Neural cell (in vitro differentiated cells): Measurements from ENCODE around the gene PRDX6. TPM values are rescaled to one million over a fixed set of nuclear protein-coding genes. Genes with fewer than 3 reads are reported as not detected.

Source experiments
- H2AFZ ChIP-seq: fragments of 200-600, 300-800 bp; sonication (generic), shearing (Covaris generic); 2 replicates; pipeline ENCODE4 v1.6.0; 2014; ENCODE audit warnings: low read depth, mild to moderate bottlenecking, antibody characterized with exemption, low read length, moderate library complexity
- H3F3A ChIP-seq: fragments of 200-600 bp; shearing (Covaris generic); 2 replicates; pipeline ENCODE4 v1.6.1; 2016; ENCODE audit warnings: mild to moderate bottlenecking, moderate library complexity, mixed read lengths, antibody characterized with exemption, low read length; ENCODE audit not compliant: insufficient read depth, poor library complexity, severe bottlenecking
- H3K27ac ChIP-seq: fragments of 200-600, 300-800 bp; sonication (generic), shearing (Covaris generic); 2 replicates; pipeline ENCODE4 v1.5.1; 2014; ENCODE audit warnings: mild to moderate bottlenecking, low read length, moderate library complexity
- H3K27me3 ChIP-seq: fragments of 300-800, 200-600 bp; sonication (generic), shearing (Covaris generic); 2 replicates; pipeline ENCODE4 v1.6.0; 2014; ENCODE audit warnings: mild to moderate bottlenecking, low read depth, low read length, moderate library complexity; ENCODE audit not compliant: insufficient read depth
- H3K36me3 ChIP-seq: fragments of 300-800, 200-600 bp; sonication (generic), shearing (Covaris generic); 2 replicates; pipeline ENCODE4 v1.5.1; 2014; ENCODE audit warnings: mild to moderate bottlenecking, antibody characterized with exemption, low read length, moderate library complexity; ENCODE audit not compliant: insufficient read depth
- H3K4me2 ChIP-seq: fragments of 300-800, 200-600 bp; sonication (generic), shearing (Covaris generic); 2 replicates; pipeline ENCODE4 v1.6.0; 2014; ENCODE audit warnings: mild to moderate bottlenecking, low read length
- H3K4me3 ChIP-seq: fragments of 300-800, 200-600 bp; sonication (generic), shearing (Covaris generic); 2 replicates; pipeline ENCODE4 v1.5.1; 2014; ENCODE audit warnings: mild to moderate bottlenecking, low read length, moderate library complexity
- H3K79me2 ChIP-seq: fragments of 200-600 bp; shearing (Covaris generic); replicated peaks from 2 replicates; pipeline ENCODE4 v1.6.0; 2014; ENCODE audit warnings: mild to moderate bottlenecking, low read length, moderate library complexity; ENCODE audit not compliant: insufficient read depth
- H3K9ac ChIP-seq: fragments of 300-800, 200-600 bp; sonication (generic), shearing (Covaris generic); 2 replicates; pipeline ENCODE4 v1.6.1; 2016; ENCODE audit warnings: mild to moderate bottlenecking, low read length, mixed read lengths
- H3K9me2 ChIP-seq: fragments of 200-600 bp; shearing (Covaris generic); 2 replicates; pipeline ENCODE4 v1.6.1; 2016; ENCODE audit warnings: mild to moderate bottlenecking, low read length, mixed read lengths; ENCODE audit not compliant: insufficient read depth
- H3K9me3 ChIP-seq: fragments of 200-600, 300-800 bp; sonication (generic), shearing (Covaris generic); 2 replicates; pipeline ENCODE4 v1.6.1; 2016; ENCODE audit warnings: mild to moderate bottlenecking, mixed run types, low read length, moderate library complexity, mixed read lengths
- H4K20me1 ChIP-seq: fragments of 200-600 bp; shearing (Covaris generic); 2 replicates; pipeline ENCODE4 v1.6.1; 2016; ENCODE audit warnings: mild to moderate bottlenecking, mixed run types; ENCODE audit not compliant: insufficient read depth
- CTCF ChIP-seq: fragments of 450-650 bp; IDR thresholded peaks from 2 replicates; pipeline ENCODE4 v1.5.1; 2014; ENCODE audit warnings: antibody characterized with exemption, mild to moderate bottlenecking, moderate library complexity; ENCODE audit not compliant: poor library complexity, severe bottlenecking
- EP300 ChIP-seq: fragments of 450-650 bp; conservative IDR thresholded peaks from 2 replicates; pipeline ENCODE4 v1.6.1; 2014; ENCODE audit warnings: antibody characterized with exemption, mild to moderate bottlenecking, moderate library complexity; ENCODE audit not compliant: poor library complexity, severe bottlenecking
- EZH2 ChIP-seq: fragments of 200-600, 300-800 bp; shearing (Covaris generic), sonication (generic); IDR thresholded peaks from 2 replicates; pipeline ENCODE4 v1.6.1; 2014; ENCODE audit warnings: antibody characterized with exemption, low read length, borderline replicate concordance, mild to moderate bottlenecking; ENCODE audit not compliant: insufficient read depth, poor library complexity, severe bottlenecking
- MXI1 ChIP-seq: fragments of 450-650 bp; conservative IDR thresholded peaks from 2 replicates; pipeline ENCODE4 v1.6.1; 2014; ENCODE audit warnings: antibody characterized with exemption, mild to moderate bottlenecking; ENCODE audit not compliant: poor library complexity, severe bottlenecking
- POLR2AphosphoS5 ChIP-seq: IDR thresholded peaks from 2 replicates; pipeline ENCODE4 v1.6.1; 2012
- RAD21 ChIP-seq: fragments of 450-650 bp; conservative IDR thresholded peaks from 2 replicates; pipeline ENCODE4 v1.6.1; 2014; ENCODE audit warnings: antibody characterized with exemption, mild to moderate bottlenecking, moderate library complexity
- REST ChIP-seq: IDR thresholded peaks from 2 replicates; pipeline ENCODE4 v1.6.1; 2012; ENCODE audit warnings: borderline replicate concordance
- SMC3 ChIP-seq: fragments of 450-650 bp; conservative IDR thresholded peaks from 2 replicates; pipeline ENCODE4 v1.6.1; 2014; ENCODE audit warnings: antibody characterized with exemption, mild to moderate bottlenecking, moderate library complexity; ENCODE audit not compliant: poor library complexity
- TAF1 ChIP-seq: IDR thresholded peaks from 2 replicates; pipeline ENCODE4 v1.6.1; 2012; ENCODE audit warnings: low read depth
- polyA plus RNA-seq: library from polyadenylated mRNA; depleted of rRNA; stranded (reverse); fragments of >200 nt; gene quantifications from 2 replicates; pipeline ENCODE4 v1.2.3, GENCODE V29; 2014

Gene PRDX6
- polyA plus RNA-seq, 1 donor from 2014 or later, result 118 TPM

- no peaks in the 10 kb centered on the region for H3K27me3 ChIP-seq
These were observed 36.7 kb upstream of the PRDX6 start for GRCh38 chr1:173440430-173440829.

GRCh38 chr1:173444757-173445156 lies 32.4 kb upstream of the PRDX6 start:
- no peaks in the 10 kb centered on the region for H3K9me3 ChIP-seq
- H3K27me3 ChIP-seq, result no peaks in the 10 kb centered on the region
- no peak overlapping the region for H3K4me2 ChIP-seq
- no peak overlapping the region for H2AFZ ChIP-seq
- H3K79me2 ChIP-seq, result no peaks in the 10 kb centered on the region
- no peaks in the 10 kb centered on the region for H4K20me1 ChIP-seq
- H3K4me3 ChIP-seq, result no peak overlapping the region
- H3K9me2 ChIP-seq, result no peaks in the 10 kb centered on the region
- H3K9ac ChIP-seq, result no peak overlapping the region
- no peaks in the 10 kb centered on the region for H3K36me3 ChIP-seq
- H3K27ac ChIP-seq, result no peak overlapping the region
- no peaks in the 10 kb centered on the region for H3F3A ChIP-seq
- no peak for TF ChIP-seq RAD21
- TF ChIP-seq POLR2AphosphoS5, result no peak
- no peak for TF ChIP-seq REST
- no peak for TF ChIP-seq EZH2
- TF ChIP-seq CTCF, result no peak

More at GRCh38 chr1:173440430-173440829, 36.7 kb upstream of the PRDX6 start:
- Histone ChIP-seq H3K4me3 (no peak overlapping the region), H4K20me1 (no peaks in the 10 kb centered on the region), H3K36me3 (no peaks in the 10 kb centered on the region), H2AFZ (no peak overlapping the region), H3K9me3 (no peaks in the 10 kb centered on the region), H3F3A (no peaks in the 10 kb centered on the region), H3K9me2 (no peaks in the 10 kb centered on the region), H3K27ac (no peak overlapping the region), H3K9ac (no peak overlapping the region), H3K79me2 (no peaks in the 10 kb centered on the region), H3K4me2 (no peak overlapping the region)
- TF ChIP-seq TAF1, result no peak
- no peak for TF ChIP-seq EP300
- no peak for TF ChIP-seq EZH2
- no peak for TF ChIP-seq RAD21
- no peak for TF ChIP-seq CTCF
- no peak for TF ChIP-seq REST
- no peak for TF ChIP-seq POLR2AphosphoS5
- TF ChIP-seq SMC3, result no peak
- no peak for TF ChIP-seq MXI1
